ENCODE results near the gene MZT2A. TPM values are rescaled to one million over a fixed set of nuclear protein-coding genes. Genes with fewer than 3 reads are reported as not detected.
"Not testable (repeated sequence)": the region's sequence is repeated elsewhere in the genome, so short reads cannot be mapped to it uniquely, and the experiment has no call there.

The MZT2A gene
- total RNA-seq, 2 experiments from 2014 or later, result 233 to 253 TPM

DNA sequence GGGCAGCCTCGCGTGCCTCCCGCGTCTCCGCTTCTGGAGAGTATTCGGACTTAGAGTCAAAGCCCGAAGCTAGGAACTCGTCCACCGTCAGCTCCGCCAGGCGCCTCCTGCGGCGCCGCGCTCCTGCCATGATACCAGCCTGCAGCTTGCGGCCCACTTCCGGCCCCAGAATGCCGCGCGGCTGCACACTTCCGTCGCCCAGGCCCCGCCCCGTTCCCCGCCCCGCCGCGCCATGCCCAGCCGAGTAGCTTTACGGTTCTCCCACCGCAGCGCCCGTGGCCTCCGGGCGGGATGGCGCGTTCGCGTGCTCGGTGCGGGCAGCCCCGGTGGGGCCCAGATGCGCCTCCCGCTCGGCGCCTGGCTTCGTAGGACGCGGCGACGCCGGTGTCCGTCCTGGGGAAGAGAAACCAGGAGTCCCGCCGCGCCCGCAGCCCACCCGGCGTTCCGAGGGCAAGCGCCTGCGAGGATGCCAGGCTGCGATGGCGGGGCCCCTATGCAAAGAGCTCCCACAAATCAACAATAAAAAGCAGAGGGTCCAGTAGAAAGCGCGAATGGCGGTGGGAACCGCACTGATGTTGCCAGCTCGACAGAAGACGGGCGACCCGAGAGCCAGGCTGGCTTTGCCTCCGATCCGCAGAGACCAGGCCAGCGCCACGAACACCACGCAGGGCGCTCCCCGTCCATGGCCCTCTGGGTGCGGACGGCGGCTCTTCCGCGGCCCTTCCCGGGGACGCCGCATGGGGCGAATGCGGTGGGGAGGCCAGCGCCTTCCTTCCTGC, 47.3 kb downstream of the MZT2A start:
- H3K4me3 Mint-ChIP-seq; H3K36me3 Mint-ChIP-seq; DNase-seq; ATAC-seq (ENCODE audit: low read depth); H3K4me1 Mint-ChIP-seq; POLR2A ChIA-PET; H3K27ac Mint-ChIP-seq; H3K9me3 Mint-ChIP-seq: not testable (repeated sequence)
- H3K27me3 Mint-ChIP-seq, result peaks cover 11% of the 10 kb centered on the region

DNA sequence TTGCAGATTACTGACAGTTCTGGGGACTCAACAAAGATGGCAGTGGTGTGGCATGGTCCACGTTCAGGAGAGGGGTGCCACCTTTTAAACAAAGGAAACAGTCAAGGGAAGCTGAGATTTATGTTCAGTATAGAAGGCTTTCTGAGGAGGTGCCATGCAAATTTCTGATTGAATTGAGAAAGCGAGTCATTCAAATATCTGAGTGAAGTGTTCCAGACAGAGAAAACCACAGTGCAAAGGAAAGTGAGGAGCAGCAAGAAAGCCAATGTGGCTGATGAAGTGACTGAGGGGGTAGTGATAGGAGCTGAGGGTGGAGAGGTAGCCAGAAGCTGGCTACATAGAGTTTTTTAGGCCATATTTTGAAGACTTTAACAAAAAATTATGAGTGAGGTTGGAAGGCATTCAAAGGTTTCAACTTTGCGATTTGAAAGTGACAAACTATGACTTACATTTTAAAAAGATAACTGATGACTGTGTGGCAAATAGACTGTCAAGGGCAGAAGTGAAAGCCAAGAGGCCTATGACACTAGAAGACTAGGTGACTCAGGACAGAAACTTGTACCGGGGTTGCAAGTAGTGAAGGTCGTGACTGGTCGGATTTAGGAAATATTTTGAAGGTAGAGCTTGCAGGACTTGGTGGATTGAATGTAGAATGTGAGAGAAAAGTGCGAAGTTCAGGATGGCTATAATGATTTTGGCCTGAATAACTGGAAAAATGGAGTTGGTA, 51.3 kb downstream of the MZT2A start:
- POLR2A ChIA-PET; ATAC-seq (ENCODE audit: low read depth): not testable (repeated sequence)

More for the DNA sequence above, 51.3 kb downstream of the MZT2A start:
- not testable (repeated sequence) for H3K27ac Mint-ChIP-seq, H3K4me3 Mint-ChIP-seq, H3K4me1 Mint-ChIP-seq, H3K36me3 Mint-ChIP-seq, H3K9me3 Mint-ChIP-seq, DNase-seq, H3K27me3 Mint-ChIP-seq

Small RNA genes lying within 50 kb of the gene (microRNA-seq; reads per million reads assigned to microRNA genes)
- not detected for gene MIR4784

Other genes starting within 250 kb of the MZT2A start
- gene RAB6D, start 128.2 kb downstream of the MZT2A start, total RNA-seq, result not detected
- gene TUBA3D, start 16.3 kb downstream of the MZT2A start, total RNA-seq, result not detected
- 1 to 10 TPM; 4.8 to 4.9 TPM for gene CCDC74A, start 35.5 kb upstream of the MZT2A start, total RNA-seq

Data from activated naive CD8-positive, alpha-beta T cell treated with anti-CD3 and anti-CD28 coated beads, Interleukin-2, amount 10 ng/mL, durations not matched to agents 7 days and 5 days (primary cell).